Measurements from ENCODE around the gene ECSCR. TPM values are rescaled to one million over a fixed set of nuclear protein-coding genes. Genes with fewer than 3 reads are reported as not detected.
A peak's percentile ranks its signal among the peaks of the same experiment; 100 is the strongest.

The ECSCR gene
- total and polyA plus RNA-seq, 2 donors (not counting 3 experiments of a cell fraction or from before 2014, with no cell fraction given), result 365 to 1,085 TPM

- H3K79me2 ChIP-seq (ENCODE audit: control insufficient read depth, insufficient read depth, low read length), result peaks cover 63% of the 10 kb centered on the region
- no peaks in the 10 kb centered on the region for H3K9me3 ChIP-seq (replicated peaks; ENCODE audit: control insufficient read depth, insufficient read depth, low read length)
- CTCF ChIA-PET, result interaction anchor here (1.2 to 2.9 kb wide), 6 partner anchors 14 to 53 kb away, joined by 3 to 26 read pairs (median 8); partner anchors contain the start of gene STING1
- H3K4me2 ChIP-seq (ENCODE audit: insufficient read depth, low read length), result peak overlapping the region; percentile 96
- no peaks in the 10 kb centered on the region for H3K27me3 ChIP-seq (ENCODE audit: control insufficient read depth in 2 of 2, insufficient read depth in 2 of 2, low read length in 2 of 2)
- no peak for TF ChIP-seq CTCF (IDR thresholded peaks at IDR 0.05; ENCODE audit: extremely low read depth in 1 of 2, insufficient read depth in 1 of 2, low read depth in 1 of 2, low read length in 2 of 2)
- TF ChIP-seq JUN (IDR thresholded peaks at IDR 0.05; ENCODE audit: borderline replicate concordance, insufficient read depth, insufficient read length, low read depth), result no peak
- no peak for TF ChIP-seq GATA2 (IDR thresholded peaks at IDR 0.05; ENCODE audit: insufficient read depth, insufficient read length, low read depth, low read length)
- TF ChIP-seq POLR2A (IDR thresholded peaks at IDR 0.05; ENCODE audit: low read depth, low read length), result peak; percentile 57
- no peak for TF ChIP-seq FOS (IDR thresholded peaks at IDR 0.05; ENCODE audit: borderline replicate concordance, insufficient read depth, low read length)
- TF ChIP-seq MYC (IDR thresholded peaks at IDR 0.05; ENCODE audit: low read depth, low read length), result no peak
- no peak for TF ChIP-seq EZH2 (IDR thresholded peaks at IDR 0.05; ENCODE audit: borderline replicate concordance, low read depth, low read length, severe bottlenecking)
- TF ChIP-seq POLR2AphosphoS5 (IDR thresholded peaks at IDR 0.05; ENCODE audit: insufficient read depth, low read depth, low read length), result peak; percentile 85
- no peak for TF ChIP-seq MAX (IDR thresholded peaks at IDR 0.05; ENCODE audit: insufficient read depth, insufficient read length)
- H3K9ac ChIP-seq (replicated peaks; ENCODE audit: extremely low read depth, insufficient read depth, low read length), result peak overlapping the region; percentile 99
- no peaks in the 10 kb centered on the region for H3K9me1 ChIP-seq (replicated peaks; ENCODE audit: control insufficient read depth, extremely low read depth, insufficient read depth, low read length)
- H3K27ac ChIP-seq (ENCODE audit: insufficient read depth, low read depth, low read length), result peak overlapping the region; percentile 99
- POLR2A ChIA-PET, result interaction anchor here (1.1 to 2.4 kb wide), 2 partner anchors 14 to 23 kb away, joined by 3 to 15 read pairs; no protein-coding TSS in a partner anchor
- dilution Hi-C loops (cut with MboI; ENCODE audit: extremely low pct_ligation_motif_present, low sequenced_read_pairs) (no loop called here), intact Hi-C loops (cut with micrococcal nuclease) (loop anchor here (1.0 to 2.0 kb wide), 3 partner anchors 13 to 53 kb away; no protein-coding TSS in a partner anchor)
- DNase-seq (ENCODE audit: low read depth, low spot score), result peak; percentile 89
- H3K4me3 ChIP-seq (replicated peaks in 1 of 3; ENCODE audit: insufficient read depth in 1 of 3, low read depth in 1 of 3, low read length in 3 of 3), result peak overlapping the region in 2 of 3 experiments; percentile 11 to 97
- peaks cover 24 to 32% of the 10 kb centered on the region in 2 experiments for H3K36me3 ChIP-seq (ENCODE audit: control insufficient read depth in 2 of 2, extremely low read depth in 1 of 2, insufficient read depth in 2 of 2, low read length in 2 of 2)
- no TSS peak for BruUV-seq (replicated peaks)
- H4K20me1 ChIP-seq (replicated peaks; ENCODE audit: control insufficient read depth, extremely low read depth, insufficient read depth, low read length), result no peaks in the 10 kb centered on the region
- peaks cover 41% of the 10 kb centered on the region for H3K4me1 ChIP-seq (ENCODE audit: control insufficient read depth, extremely low read depth, insufficient read depth, low read length)
- no peak overlapping the region for H2AFZ ChIP-seq (ENCODE audit: low read depth, low read length)
- peak; percentile 83 for FAIRE-seq
Observed at GRCh38 chr5:139459451-139459934, 3.0 kb downstream of the ECSCR start.
